ENCODE results near the gene DAAM1.

The DAAM1 gene

GRCh38 chr14:59344016-59344415, 155.5 kb downstream of the DAAM1 start:
- no peak for TF ChIP-seq CTCF (IDR thresholded peaks at IDR 0.05)
- Histone ChIP-seq H3K4me3 (no peak overlapping the region), H3K27ac (peak overlapping the region in 1 of 2 donors; percentile 48)
- no peak for DNase-seq (ENCODE audit: low spot score)

GRCh38 chr14:59344691-59345455, 156.4 kb downstream of the DAAM1 start:
- peak overlapping the region; percentile 18 to 83 for H3K27ac ChIP-seq
- H3K4me3 ChIP-seq = no peak overlapping the region
- TF ChIP-seq CTCF (IDR thresholded peaks at IDR 0.05) = no peak
- no peak for DNase-seq (ENCODE audit: low spot score)

- no peak for DNase-seq (ENCODE audit: low spot score)
- peak overlapping the region; percentile 28 to 83 for H3K27ac ChIP-seq
- H3K4me3 ChIP-seq = no peak overlapping the region
- no peak for TF ChIP-seq CTCF (IDR thresholded peaks at IDR 0.05)
Observed at GRCh38 chr14:59346329-59346728, 157.9 kb downstream of the DAAM1 start.

- no peak for TF ChIP-seq CTCF (IDR thresholded peaks at IDR 0.05)
- Histone ChIP-seq H3K27ac (peak overlapping the region; percentile 83 to 85), H3K4me3 (no peak overlapping the region)
- DNase-seq (ENCODE audit: low spot score) = no peak
Observed at GRCh38 chr14:59346796-59347510, 158.5 kb downstream of the DAAM1 start.

GRCh38 chr14:59347511-59347900, 159.0 kb downstream of the DAAM1 start:
- Histone ChIP-seq H3K27ac (peak overlapping the region; percentile 83 to 85), H3K4me3 (no peak overlapping the region)
- no peak for DNase-seq (ENCODE audit: low spot score)
- no peak for TF ChIP-seq CTCF (IDR thresholded peaks at IDR 0.05)

GRCh38 chr14:59347915-59348314, 159.4 kb downstream of the DAAM1 start:
- Histone ChIP-seq H3K27ac (peak overlapping the region; percentile 83 to 85), H3K4me3 (no peak overlapping the region)
- DNase-seq (ENCODE audit: low spot score) = no peak
- no peak for TF ChIP-seq CTCF (IDR thresholded peaks at IDR 0.05)

All from coronary artery (tissue), 2 donors.